ENCODE data around the gene DPP4.

The DPP4 gene

GRCh38 chr2:162041485-162041884 is 32.5 kb downstream of the DPP4 start:
- WGBS (ENCODE audit: extremely low coverage, insufficient coverage, insufficient read length), result no CpG with 5 or more reads among the region's 1 CpG
- H2AFZ ChIP-seq (ENCODE audit: insufficient read depth, low read length, poor library complexity), result no peak overlapping the region
- no peak overlapping the region for H3K18ac ChIP-seq (ENCODE audit: low read length)
- H3K23ac ChIP-seq (ENCODE audit: low read length), result no peak overlapping the region
- no peak for DNase-seq
- H3K4me1 ChIP-seq (ENCODE audit: control insufficient read depth in 1 of 2, insufficient read depth in 2 of 2, low read length in 2 of 2), result no peaks in the 10 kb centered on the region
- no peak overlapping the region for H2BK5ac ChIP-seq (ENCODE audit: low read depth, low read length, poor library complexity)
- H3K4me2 ChIP-seq (ENCODE audit: low read length), result no peak overlapping the region
- no peaks in the 10 kb centered on the region for H3K27me3 ChIP-seq (ENCODE audit: insufficient read depth, low read length)
- H2BK120ac ChIP-seq (ENCODE audit: insufficient read depth, low read length, poor library complexity), result no peak overlapping the region
- H3K79me1 ChIP-seq (ENCODE audit: low read length), result no peaks in the 10 kb centered on the region
- H3K79me2 ChIP-seq (ENCODE audit: control insufficient read depth, insufficient read depth, low read length, poor library complexity), result no peaks in the 10 kb centered on the region
- H3K36me3 ChIP-seq (ENCODE audit: control insufficient read depth in 1 of 2, insufficient read depth in 2 of 2, low read length in 2 of 2), result peaks cover 2% of the 10 kb centered on the region in 2 experiments
- H3K4ac ChIP-seq (ENCODE audit: low read depth, low read length), result no peak overlapping the region
- no peak overlapping the region for H2BK12ac ChIP-seq (ENCODE audit: low read length)
- no peaks in the 10 kb centered on the region for H3K9me3 ChIP-seq (ENCODE audit: insufficient read depth, low read depth, low read length)
- H4K12ac ChIP-seq (ENCODE audit: low read depth, low read length), result no peak overlapping the region
- no peak overlapping the region for H3K9ac ChIP-seq (ENCODE audit: low read length)
- H4K91ac ChIP-seq (ENCODE audit: low read depth, low read length), result no peak overlapping the region
- H3K14ac ChIP-seq (ENCODE audit: low read length), result no peak overlapping the region
- no peak overlapping the region for H3K27ac ChIP-seq (ENCODE audit: low read depth, low read length)
- H4K8ac ChIP-seq (ENCODE audit: low read depth, low read length), result no peak overlapping the region
- H2AK5ac ChIP-seq (ENCODE audit: low read length), result no peak overlapping the region
- no peak overlapping the region for H3K4me3 ChIP-seq (ENCODE audit: low read depth, low read length)

DNA sequence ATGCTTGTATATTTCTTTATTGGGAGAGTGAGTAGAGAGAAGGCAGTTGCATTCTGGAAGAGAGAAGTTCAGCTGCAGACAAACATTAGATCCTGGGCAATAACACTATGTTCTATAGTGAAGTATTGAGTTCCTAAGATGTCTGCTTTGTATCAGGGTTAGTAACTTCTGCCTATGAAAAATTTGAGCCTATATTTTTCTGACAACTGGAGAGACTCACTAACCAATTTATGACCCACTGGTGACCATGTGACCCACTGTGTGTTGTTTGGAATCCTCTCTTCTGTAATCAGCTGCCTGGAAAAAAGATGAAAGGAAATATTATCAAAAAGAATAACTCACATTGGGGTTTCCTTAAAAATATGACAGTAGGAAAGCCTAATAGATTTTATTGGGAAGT is 35.3 kb downstream of the DPP4 start:
- Histone ChIP-seq H3K23ac (ENCODE audit: low read length) (no peak overlapping the region), H4K8ac (ENCODE audit: low read depth, low read length) (no peak overlapping the region), H3K18ac (ENCODE audit: low read length) (no peak overlapping the region), H2AK5ac (ENCODE audit: low read length) (no peak overlapping the region), H4K91ac (ENCODE audit: low read depth, low read length) (no peak overlapping the region), H3K4me3 (ENCODE audit: low read depth, low read length) (no peak overlapping the region), H2AFZ (ENCODE audit: insufficient read depth, low read length, poor library complexity) (no peak overlapping the region), H3K4me2 (ENCODE audit: low read length) (no peak overlapping the region), H4K12ac (ENCODE audit: low read depth, low read length) (no peak overlapping the region), H3K36me3 (ENCODE audit: control insufficient read depth in 1 of 2, insufficient read depth in 2 of 2, low read length in 2 of 2) (peaks cover 2% of the 10 kb centered on the region in 2 experiments), H3K9me3 (ENCODE audit: insufficient read depth, low read depth, low read length) (no peaks in the 10 kb centered on the region), H3K79me1 (ENCODE audit: low read length) (no peaks in the 10 kb centered on the region), H2BK12ac (ENCODE audit: low read length) (no peak overlapping the region), H3K9ac (ENCODE audit: low read length) (no peak overlapping the region), H3K4ac (ENCODE audit: low read depth, low read length) (no peak overlapping the region), H3K4me1 (ENCODE audit: control insufficient read depth in 1 of 2, insufficient read depth in 2 of 2, low read length in 2 of 2) (no peaks in the 10 kb centered on the region), H3K27ac (ENCODE audit: low read depth, low read length) (no peak overlapping the region), H3K79me2 (ENCODE audit: control insufficient read depth, insufficient read depth, low read length, poor library complexity) (no peaks in the 10 kb centered on the region), H2BK120ac (ENCODE audit: insufficient read depth, low read length, poor library complexity) (no peak overlapping the region), H2BK5ac (ENCODE audit: low read depth, low read length, poor library complexity) (no peak overlapping the region), H3K14ac (ENCODE audit: low read length) (no peak overlapping the region), H3K27me3 (ENCODE audit: insufficient read depth, low read length) (no peaks in the 10 kb centered on the region)
- no peak for DNase-seq

DNA sequence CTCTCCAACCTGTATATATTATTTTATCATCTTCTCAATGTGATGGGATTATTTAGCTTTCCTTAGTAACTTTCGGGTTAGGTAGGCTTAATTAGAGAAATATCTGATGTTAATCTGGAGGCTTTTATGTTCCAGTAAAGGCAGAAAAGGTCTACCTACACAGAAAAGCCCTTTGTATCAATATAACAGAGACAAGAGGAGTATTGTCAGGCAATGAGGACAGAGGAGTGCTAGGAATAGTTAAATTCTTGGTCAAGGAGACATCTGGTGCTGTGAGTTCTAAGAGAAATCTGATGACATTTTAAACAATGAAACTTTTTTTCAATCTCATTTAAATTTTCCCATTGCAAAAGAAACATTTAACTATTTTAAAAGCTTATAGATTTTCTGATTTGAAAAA is 36.1 kb downstream of the DPP4 start:
- Histone ChIP-seq H3K79me1 (ENCODE audit: low read length) (no peaks in the 10 kb centered on the region), H2BK5ac (ENCODE audit: low read depth, low read length, poor library complexity) (no peak overlapping the region), H3K4me1 (ENCODE audit: control insufficient read depth in 1 of 2, insufficient read depth in 2 of 2, low read length in 2 of 2) (no peaks in the 10 kb centered on the region), H3K4ac (ENCODE audit: low read depth, low read length) (no peak overlapping the region), H2BK120ac (ENCODE audit: insufficient read depth, low read length, poor library complexity) (no peak overlapping the region), H2BK12ac (ENCODE audit: low read length) (no peak overlapping the region), H2AFZ (ENCODE audit: insufficient read depth, low read length, poor library complexity) (no peak overlapping the region), H3K9ac (ENCODE audit: low read length) (no peak overlapping the region), H4K8ac (ENCODE audit: low read depth, low read length) (no peak overlapping the region), H3K18ac (ENCODE audit: low read length) (no peak overlapping the region), H3K4me3 (ENCODE audit: low read depth, low read length) (no peak overlapping the region), H4K12ac (ENCODE audit: low read depth, low read length) (no peak overlapping the region), H2AK5ac (ENCODE audit: low read length) (no peak overlapping the region), H3K79me2 (ENCODE audit: control insufficient read depth, insufficient read depth, low read length, poor library complexity) (no peaks in the 10 kb centered on the region), H3K23ac (ENCODE audit: low read length) (no peak overlapping the region), H3K27ac (ENCODE audit: low read depth, low read length) (no peak overlapping the region), H3K14ac (ENCODE audit: low read length) (no peak overlapping the region), H4K91ac (ENCODE audit: low read depth, low read length) (no peak overlapping the region), H3K36me3 (ENCODE audit: control insufficient read depth in 1 of 2, insufficient read depth in 2 of 2, low read length in 2 of 2) (no peaks in the 10 kb centered on the region), H3K4me2 (ENCODE audit: low read length) (no peak overlapping the region), H3K9me3 (ENCODE audit: insufficient read depth, low read depth, low read length) (no peaks in the 10 kb centered on the region), H3K27me3 (ENCODE audit: insufficient read depth, low read length) (no peaks in the 10 kb centered on the region)
- WGBS (ENCODE audit: extremely low coverage, insufficient coverage, insufficient read length), result no CpG with 5 or more reads among the region's 1 CpG
- DNase-seq, result no peak

DNA sequence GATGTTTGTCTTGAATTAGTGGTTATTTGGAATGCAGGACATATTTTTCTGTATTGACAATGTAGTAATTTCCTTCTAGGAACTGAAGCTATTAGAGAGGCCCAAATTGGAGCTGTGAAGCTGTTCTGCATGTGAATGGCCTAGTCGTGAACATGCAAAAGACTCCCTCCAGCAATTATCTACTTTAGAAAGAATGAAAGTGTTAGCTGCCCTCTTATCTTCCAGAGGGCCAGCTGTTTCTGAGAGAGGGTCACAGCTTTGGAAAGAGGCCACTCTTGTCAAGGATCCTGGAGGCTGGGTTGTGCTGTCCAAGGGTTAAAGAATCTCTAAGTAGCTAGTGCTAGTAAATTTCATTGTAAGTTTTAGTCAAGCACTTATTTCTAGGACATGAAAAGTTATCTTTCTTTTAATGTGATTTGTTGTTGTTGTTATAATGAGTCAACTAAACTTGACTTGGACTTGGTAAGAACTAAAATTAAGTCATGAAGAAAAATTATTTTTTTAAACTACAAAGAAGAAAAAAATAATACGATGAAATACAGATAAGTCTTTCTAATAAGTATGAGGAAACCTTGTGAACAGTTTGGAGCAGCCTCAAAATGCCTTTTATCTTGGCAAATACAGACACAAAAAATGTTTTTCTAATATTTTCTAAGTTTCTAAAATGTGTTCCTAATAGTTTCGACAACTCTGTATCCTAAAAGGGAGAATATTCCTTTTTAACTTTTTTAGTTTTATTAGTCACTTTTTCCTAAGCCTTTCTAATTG is 36.8 kb downstream of the DPP4 start:
- no CpG with 5 or more reads among the region's 3 CpGs for WGBS (ENCODE audit: extremely low coverage, insufficient coverage, insufficient read length)
- Histone ChIP-seq H3K27me3 (ENCODE audit: insufficient read depth, low read length) (no peaks in the 10 kb centered on the region), H4K8ac (ENCODE audit: low read depth, low read length) (no peak overlapping the region), H3K23ac (ENCODE audit: low read length) (no peak overlapping the region), H3K14ac (ENCODE audit: low read length) (no peak overlapping the region), H3K18ac (ENCODE audit: low read length) (no peak overlapping the region), H2BK5ac (ENCODE audit: low read depth, low read length, poor library complexity) (no peak overlapping the region), H3K4ac (ENCODE audit: low read depth, low read length) (no peak overlapping the region), H3K9ac (ENCODE audit: low read length) (no peak overlapping the region), H3K79me2 (ENCODE audit: control insufficient read depth, insufficient read depth, low read length, poor library complexity) (no peaks in the 10 kb centered on the region), H4K91ac (ENCODE audit: low read depth, low read length) (no peak overlapping the region), H3K36me3 (ENCODE audit: control insufficient read depth in 1 of 2, insufficient read depth in 2 of 2, low read length in 2 of 2) (no peaks in the 10 kb centered on the region), H2BK120ac (ENCODE audit: insufficient read depth, low read length, poor library complexity) (no peak overlapping the region), H2BK12ac (ENCODE audit: low read length) (no peak overlapping the region), H3K4me1 (ENCODE audit: control insufficient read depth in 1 of 2, insufficient read depth in 2 of 2, low read length in 2 of 2) (no peaks in the 10 kb centered on the region), H2AK5ac (ENCODE audit: low read length) (no peak overlapping the region), H3K27ac (ENCODE audit: low read depth, low read length) (no peak overlapping the region), H4K12ac (ENCODE audit: low read depth, low read length) (no peak overlapping the region), H3K4me2 (ENCODE audit: low read length) (no peak overlapping the region), H3K4me3 (ENCODE audit: low read depth, low read length) (no peak overlapping the region), H3K79me1 (ENCODE audit: low read length) (no peaks in the 10 kb centered on the region), H2AFZ (ENCODE audit: insufficient read depth, low read length, poor library complexity) (no peak overlapping the region), H3K9me3 (ENCODE audit: insufficient read depth, low read depth, low read length) (no peaks in the 10 kb centered on the region)
- no peak for DNase-seq
